GM12864 (cell line): ENCODE measurements around the gene RABIF.
"Not testable (repeated sequence)": the region's sequence is repeated elsewhere in the genome, so short reads cannot be mapped to it uniquely, and the experiment has no call there.

ENCODE experiments used
- DNase-seq: peaks from one replicate; pipeline ENCODE4 v3.0.0-alpha.2; 2011; ENCODE audit warnings: low read depth
- H3K4me3 ChIP-seq: 2 replicates; pipeline ENCODE4 v1.5.1; 2011; ENCODE audit warnings: mild to moderate bottlenecking, low read depth, low read length, control low read depth
- CTCF ChIP-seq: IDR thresholded peaks from 2 replicates; pipeline ENCODE4 v1.5.1; 2011; ENCODE audit warnings: low read depth, mild to moderate bottlenecking, moderate library complexity, low read length, control low read depth, inconsistent platforms; ENCODE audit errors: missing control alignments

The RABIF gene

GRCh38 chr1:202834771-202835547 is 54.0 kb downstream of the RABIF start:
- H3K4me3 ChIP-seq: no peak overlapping the region
- no peak for TF ChIP-seq CTCF
- DNase-seq: no peak

GRCh38 chr1:202831906-202832305 is 57.0 kb downstream of the RABIF start:
- no peak for DNase-seq

GRCh38 chr1:202829223-202829622 is 59.7 kb downstream of the RABIF start:
- not testable (repeated sequence) for DNase-seq, H3K4me3 ChIP-seq

More at GRCh38 chr1:202831906-202832305, 57.0 kb downstream of the RABIF start:
- H3K4me3 ChIP-seq: no peak overlapping the region
- TF ChIP-seq CTCF: no peak
